Right lobe of liver (tissue), 4 donors: ENCODE measurements around the gene TMEM161B.

Experiments used
- POLR2A ChIP-seq: fragments of 450-650 bp; IDR thresholded peaks from one replicate; pipeline ENCODE4 v1.6.1; 2017; ENCODE audit warnings: antibody characterized with exemption, mild to moderate bottlenecking
- TF ChIP-seq, protein P1 (sequence below), 4 donors: fragments of 200-600 bp in 3 of 4; fragments of 450-650 bp in 1 of 4; IDR thresholded peaks; one replicate each; pipeline versions ENCODE4 v1.5.1 to v1.8.0; 2016 to 2022; ENCODE audit warnings: antibody characterized with exemption in 4 of 4, mild to moderate bottlenecking in 2 of 4
- donor health status: DM: no; HTN: no; CAD: no.
- donor health status: DM: no; HTN: no; CAD: no.
- donor health status: DM: no; HTN: yes; CAD: no.

DNA sequence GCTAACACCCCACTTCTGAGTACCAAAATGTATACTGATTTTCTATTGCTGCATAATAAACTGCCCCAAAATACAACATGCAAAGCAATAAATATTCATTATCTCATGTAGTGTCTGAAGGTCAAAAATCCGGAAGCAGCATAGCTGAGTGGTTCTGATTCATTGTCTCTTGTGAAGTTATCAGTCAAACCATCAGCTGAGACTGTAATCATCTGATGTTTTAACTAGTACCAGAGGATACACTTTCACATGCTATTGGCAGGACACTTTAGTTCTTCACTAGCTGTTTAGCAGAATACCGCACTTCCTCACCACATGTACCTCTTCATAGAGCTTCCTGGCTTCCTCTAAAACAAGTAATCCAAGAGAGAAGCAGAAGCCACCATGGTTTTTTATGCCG lies 12.7 kb upstream of the TMEM161B start:
- TF ChIP-seq POLR2A: no peak
- TF ChIP-seq, protein P1, sequence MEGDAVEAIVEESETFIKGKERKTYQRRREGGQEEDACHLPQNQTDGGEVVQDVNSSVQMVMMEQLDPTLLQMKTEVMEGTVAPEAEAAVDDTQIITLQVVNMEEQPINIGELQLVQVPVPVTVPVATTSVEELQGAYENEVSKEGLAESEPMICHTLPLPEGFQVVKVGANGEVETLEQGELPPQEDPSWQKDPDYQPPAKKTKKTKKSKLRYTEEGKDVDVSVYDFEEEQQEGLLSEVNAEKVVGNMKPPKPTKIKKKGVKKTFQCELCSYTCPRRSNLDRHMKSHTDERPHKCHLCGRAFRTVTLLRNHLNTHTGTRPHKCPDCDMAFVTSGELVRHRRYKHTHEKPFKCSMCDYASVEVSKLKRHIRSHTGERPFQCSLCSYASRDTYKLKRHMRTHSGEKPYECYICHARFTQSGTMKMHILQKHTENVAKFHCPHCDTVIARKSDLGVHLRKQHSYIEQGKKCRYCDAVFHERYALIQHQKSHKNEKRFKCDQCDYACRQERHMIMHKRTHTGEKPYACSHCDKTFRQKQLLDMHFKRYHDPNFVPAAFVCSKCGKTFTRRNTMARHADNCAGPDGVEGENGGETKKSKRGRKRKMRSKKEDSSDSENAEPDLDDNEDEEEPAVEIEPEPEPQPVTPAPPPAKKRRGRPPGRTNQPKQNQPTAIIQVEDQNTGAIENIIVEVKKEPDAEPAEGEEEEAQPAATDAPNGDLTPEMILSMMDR (IDR thresholded peaks at IDR 0.05): no peak
